Right renal pelvis (tissue), 4 donors: Measurements from ENCODE around the gene TRPM5. TPM values are rescaled to one million over a fixed set of nuclear protein-coding genes. Genes with fewer than 3 reads are reported as not detected.

Experiments
- DNase-seq, 4 donors: peaks; one replicate each; pipeline ENCODE4 v3.0.0-alpha.2; 2013; ENCODE audit warnings: low read depth in 4 of 4, low spot score in 3 of 4, missing footprints in 1 of 4
- polyA plus RNA-seq, 4 donors: library from polyadenylated mRNA; unstranded; fragments of 120-200 nt; gene quantifications; one replicate each; pipeline ENCODE4 v1.2.1, GENCODE V29; 2013; ENCODE audit not compliant: insufficient read length in 4 of 4

The TRPM5 gene
- polyA plus RNA-seq, 4 donors, result 2.0 to 3.1 (median 3.0) TPM

DNA sequence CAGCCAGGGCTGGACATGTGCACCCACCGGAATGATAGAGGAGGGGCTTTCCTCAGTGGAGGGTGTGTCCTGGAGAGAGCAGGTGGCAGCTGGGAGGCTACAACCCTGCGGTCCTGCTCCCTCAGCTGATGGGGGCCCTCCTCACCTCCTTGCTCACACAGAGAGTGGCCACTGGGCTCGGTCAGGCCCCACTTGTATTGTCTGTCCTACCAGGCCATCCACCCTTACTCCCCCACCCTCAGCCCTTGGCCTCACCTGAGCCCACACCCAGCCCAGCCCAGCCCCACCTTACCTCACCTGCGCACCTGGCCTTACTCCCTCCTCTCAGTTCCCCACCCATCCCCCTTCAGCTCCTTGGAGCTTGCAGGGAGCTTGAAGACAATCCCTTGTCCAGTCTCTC, 3.1 kb downstream of the TRPM5 start:
- no peak for DNase-seq

DNA sequence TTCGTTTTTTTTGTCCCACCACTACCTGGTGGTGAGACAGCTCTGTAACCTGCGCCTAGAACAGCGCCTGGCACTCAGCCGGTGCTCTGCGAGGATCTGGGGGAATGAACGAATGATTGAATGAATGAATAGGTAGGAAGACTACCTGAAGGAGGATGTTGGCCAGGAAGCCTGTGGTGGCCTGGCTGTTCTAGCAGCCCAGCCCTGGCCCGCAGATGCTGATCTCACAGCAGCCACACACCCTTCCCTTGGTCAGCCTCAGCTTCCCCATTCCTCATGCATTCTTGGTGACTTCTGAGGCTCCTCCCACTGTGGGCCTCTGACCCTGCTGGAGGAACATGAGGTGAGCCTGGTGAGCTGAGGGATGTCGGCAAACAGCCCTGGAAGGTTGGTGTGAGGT, 3.7 kb downstream of the TRPM5 start:
- no peak for DNase-seq

GRCh38 chr11:2439820-2440219, 4.5 kb downstream of the TRPM5 start:
- no peak for DNase-seq

- no peak for DNase-seq
Observed at GRCh38 chr11:2437516-2437915, 6.8 kb downstream of the TRPM5 start.

- DNase-seq, result no peak
Observed at GRCh38 chr11:2436521-2437031, 7.7 kb downstream of the TRPM5 start.

GRCh38 chr11:2436013-2436520, 8.2 kb downstream of the TRPM5 start:
- no peak for DNase-seq

- DNase-seq, result no peak
Observed at GRCh38 chr11:2435288-2436012, 8.9 kb downstream of the TRPM5 start.

DNA sequence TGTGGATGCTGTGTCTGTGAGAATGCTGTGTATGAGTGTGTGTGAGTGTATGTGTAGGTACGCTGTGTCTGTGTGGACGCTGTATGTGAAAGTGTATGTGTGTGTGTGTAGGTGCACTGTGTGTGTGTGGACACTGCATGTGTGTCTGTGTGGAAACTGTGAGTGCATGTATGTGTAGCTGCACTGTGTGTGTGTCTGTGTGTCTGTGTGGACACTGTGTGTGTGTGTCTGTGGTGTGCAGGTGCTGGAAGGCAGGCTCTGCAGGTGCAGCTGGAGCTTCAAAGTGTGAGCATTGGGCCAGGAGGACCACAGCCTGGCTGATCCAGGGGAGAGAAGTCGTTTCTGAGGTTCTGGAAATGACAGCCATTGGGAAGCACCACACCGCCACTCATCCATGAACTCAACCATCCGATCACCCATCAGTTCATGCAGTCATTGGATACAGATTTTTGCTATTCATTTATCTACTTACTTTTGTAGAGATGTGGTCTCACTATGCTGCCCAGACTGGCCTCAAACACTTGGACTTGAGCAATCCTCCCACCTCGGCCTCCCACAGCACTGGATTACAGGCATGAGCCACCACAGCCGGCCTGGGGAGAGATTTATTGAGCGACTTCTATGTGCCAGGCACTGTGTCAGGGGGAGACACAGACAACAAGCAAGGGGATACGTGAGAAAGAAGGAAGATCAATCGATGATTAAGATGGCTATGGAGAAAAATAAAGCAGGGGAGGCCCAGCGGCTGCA, 9.6 kb downstream of the TRPM5 start:
- no peak for DNase-seq

DNA sequence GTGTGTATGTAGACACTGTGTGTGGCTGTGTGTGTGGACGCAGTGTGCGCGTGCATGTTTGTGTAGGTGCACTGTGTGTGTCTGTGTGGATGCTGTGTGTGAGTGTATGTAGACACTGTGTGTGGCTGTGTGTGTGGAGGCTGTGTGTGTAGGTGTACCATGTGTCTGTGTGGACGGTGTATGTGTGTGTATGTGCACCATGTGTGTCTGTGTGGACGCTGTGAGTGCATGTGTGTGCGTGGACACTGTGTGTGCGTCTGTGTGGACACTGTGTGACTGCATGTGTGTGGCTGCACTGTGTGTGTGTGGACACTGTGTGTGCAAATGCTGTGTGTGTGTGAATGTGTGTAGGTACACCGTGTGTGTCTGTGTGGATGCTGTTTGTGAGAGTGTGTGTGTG, 10.3 kb downstream of the TRPM5 start:
- no peak for DNase-seq

DNA sequence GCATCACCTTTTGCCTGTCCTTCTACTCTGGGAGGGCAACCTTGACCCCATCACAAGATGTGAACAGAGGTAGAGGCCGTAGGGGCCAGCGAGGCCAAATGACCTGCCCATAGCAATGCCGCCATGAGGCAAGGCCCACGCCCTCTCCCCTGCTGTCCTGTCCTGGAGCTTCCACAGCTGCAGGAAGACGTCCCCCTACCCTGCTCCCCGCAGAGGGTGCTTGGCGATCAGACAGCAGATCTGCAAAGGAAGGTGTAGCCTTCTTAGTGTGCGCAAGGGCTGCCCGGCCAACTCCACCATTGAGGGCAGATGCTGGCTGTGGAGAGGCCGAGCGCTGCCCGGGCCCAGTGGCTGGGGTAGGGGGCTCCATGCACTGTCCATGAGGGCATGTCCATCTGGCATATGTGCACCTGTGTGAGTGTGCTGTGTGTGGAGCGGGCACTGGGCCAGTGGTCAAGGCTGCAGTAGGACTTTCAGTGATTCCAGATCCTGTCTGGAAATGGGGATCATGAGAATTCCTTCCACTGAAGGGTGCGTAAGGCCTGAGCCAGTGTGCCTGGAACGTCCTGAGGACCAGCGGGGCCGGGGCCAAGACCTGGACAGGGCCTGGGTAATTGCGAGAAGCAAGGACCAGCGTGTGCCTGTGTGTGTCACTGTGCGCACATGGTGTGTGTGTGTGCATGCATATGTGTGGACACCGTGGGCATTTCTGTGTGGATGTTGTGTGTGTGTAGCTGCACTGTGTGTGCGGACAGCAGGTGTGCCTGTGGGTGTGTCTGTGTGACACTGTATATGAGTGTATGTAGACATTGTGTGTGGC, 11.0 kb downstream of the TRPM5 start:
- DNase-seq, result no peak

DNA sequence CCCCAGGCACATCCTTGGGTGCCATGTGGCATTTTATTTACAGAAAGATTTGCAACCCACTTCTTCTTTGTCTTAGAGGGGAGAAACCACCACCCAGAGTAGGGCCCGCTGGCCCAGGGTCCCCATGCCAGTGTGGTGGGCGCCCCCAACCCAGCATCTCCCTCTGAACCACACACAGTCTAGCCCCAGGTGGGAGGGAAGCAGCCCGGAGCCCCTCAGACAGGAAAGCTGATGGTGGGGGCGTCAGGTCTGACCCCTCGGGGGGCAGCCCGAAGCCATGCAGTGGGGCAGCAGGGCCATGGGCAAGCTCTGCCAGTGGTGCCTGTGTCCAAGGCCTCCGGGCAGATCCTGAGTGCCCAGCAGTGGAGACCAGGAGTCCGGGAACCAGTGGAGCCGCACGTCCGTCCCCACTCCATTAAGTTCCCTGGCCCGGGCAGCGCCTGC, 11.7 kb downstream of the TRPM5 start:
- no peak for DNase-seq

- no peak for DNase-seq
Observed at GRCh38 chr11:2432171-2432621, 12.1 kb downstream of the TRPM5 start.

DNA sequence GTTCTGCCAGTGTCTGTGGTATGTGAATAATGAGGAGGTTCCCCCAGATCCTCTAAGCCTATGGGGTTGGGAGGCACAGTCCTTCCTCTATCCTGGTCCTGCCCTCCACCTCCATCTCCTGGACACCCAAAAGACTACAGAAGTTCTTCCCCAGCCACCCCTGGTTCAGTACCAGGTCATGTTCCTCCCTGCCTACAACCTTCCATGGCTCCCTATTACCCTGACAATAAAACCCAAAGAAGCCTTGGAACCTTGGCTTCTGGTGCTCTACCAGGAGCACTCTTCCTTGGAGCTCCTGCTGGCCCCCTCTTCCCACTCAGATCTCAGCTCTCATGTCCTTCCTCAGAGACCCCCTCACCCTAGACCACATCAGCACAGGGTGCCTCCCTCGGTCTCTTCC, 12.9 kb downstream of the TRPM5 start:
- no peak for DNase-seq

- DNase-seq, result peak in 1 of 4 donors; percentile 39
Observed at GRCh38 chr11:2428322-2428795, 16.0 kb downstream of the TRPM5 start.

DNA sequence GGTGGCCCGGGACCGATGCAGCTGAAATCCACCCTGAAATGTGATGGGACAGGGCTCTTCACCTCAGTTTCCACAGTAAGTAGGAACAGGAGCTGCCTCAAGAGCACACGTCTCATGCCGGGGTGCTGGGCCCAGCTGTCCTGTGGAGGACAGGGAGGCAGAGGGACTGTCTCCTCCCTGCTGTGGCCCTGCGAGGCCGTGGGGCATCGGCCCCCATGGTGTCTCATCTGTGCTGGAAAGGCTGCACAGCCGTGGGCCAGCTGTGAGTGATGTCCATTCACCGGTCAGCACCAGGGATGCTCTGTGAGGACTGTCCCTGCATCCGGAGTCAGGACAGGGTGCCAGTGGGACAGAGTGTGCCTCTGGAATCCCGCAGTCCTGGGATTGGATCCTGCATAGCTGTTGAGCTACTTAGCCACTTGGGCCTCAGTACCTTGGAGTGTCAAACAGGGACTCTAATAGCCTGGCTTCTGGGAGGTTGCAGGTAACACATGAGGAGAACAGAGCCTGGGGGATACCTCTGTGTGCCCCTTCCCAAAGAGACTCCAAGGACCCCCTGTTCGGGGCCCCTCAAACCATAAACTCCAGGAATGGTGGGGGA, 16.5 kb downstream of the TRPM5 start:
- DNase-seq, result no peak

DNA sequence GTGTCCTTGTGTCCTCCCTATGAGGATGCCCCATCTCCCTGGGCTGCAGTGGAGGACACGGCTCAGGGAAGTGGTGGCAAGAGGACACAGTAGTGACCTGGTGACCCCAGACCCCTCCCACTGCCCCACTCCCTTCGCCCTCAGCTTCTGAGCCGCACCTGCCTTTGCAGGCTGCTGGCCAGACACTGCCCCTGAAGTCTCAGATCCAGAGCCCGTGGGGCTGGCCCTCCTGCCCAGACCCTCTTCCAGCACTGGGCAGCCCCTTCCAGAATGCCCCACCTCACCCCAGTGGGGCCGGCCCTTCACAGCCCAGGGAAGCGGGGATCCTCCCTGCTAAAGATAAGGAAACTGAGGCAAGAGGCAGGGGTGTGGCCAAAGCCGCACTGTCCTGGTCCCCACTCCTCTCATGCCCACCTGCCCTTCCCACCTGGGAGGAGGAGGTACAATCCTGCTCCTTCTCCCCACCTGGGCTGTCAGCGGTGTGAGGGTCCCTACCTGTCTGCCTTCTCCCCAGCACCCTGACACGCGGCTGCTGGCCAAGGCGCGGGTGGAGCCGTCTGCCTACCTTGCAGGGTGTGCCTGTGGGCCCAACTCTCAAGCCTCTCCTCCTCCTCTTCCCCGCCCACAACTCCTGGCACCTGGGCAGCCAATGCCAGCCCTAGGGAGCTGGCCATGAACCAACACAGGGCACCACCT, 17.3 kb downstream of the TRPM5 start:
- DNase-seq, result no peak

GRCh38 chr11:2426221-2426620, 18.1 kb downstream of the TRPM5 start:
- DNase-seq, result no peak

GRCh38 chr11:2425506-2425905, 18.8 kb downstream of the TRPM5 start:
- DNase-seq, result no peak

DNA sequence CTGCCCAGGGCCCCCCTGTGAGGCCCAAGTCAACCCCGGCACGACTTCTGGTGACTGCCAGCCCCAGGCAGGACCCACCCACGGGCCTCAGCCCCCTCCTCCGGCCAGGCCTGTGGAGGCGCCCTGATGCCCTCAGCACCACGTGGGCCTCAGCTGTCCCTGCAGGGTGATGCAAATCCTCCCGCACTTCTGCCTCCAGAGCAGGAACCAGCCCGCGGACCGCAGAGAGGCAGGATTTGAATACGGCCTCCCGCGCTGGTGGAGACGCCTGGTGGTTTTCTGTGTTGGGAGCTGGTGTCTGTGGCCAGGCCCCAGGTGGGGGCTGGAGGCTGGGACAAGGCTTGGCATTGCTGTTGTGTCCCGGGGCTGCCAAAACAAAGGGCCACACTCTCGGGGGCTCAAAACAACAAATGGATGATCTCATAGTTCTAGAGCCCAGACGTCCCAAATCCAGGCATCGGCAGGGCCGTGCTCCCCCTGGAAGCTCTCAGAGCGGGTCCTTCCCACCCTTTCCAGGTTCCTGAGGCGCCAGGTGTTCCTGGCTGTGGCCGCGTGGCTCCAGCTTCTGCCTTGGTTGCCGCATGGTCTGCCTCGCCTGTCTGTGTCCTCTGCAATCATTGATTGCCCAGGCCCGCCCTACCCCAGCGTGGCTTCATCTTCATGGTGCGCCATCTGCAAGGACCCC, 19.4 kb downstream of the TRPM5 start:
- DNase-seq, result no peak
